Right ventricle myocardium superior (tissue), 1 donor: Measurements from ENCODE around the gene ZCCHC3. TPM values are rescaled to one million over a fixed set of nuclear protein-coding genes. Genes with fewer than 3 reads are reported as not detected.

ENCODE experiments used
- ATAC-seq: fragments of 200-7000 bp; cut with Tn5 transposase; one replicate; pipeline ENCODE4 v1.9.1; 2020; ENCODE audit warnings: mild to moderate bottlenecking; ENCODE audit not compliant: poor library complexity
- DNase-seq: peaks from one replicate; pipeline ENCODE4 v3.0.0-alpha.2; 2020
- intact Hi-C: fragments of 100-400 bp; cut with DNase I; formaldehyde crosslinking; loops from one replicate; pipeline ENCODE4 v1.11.2; 2022
- total RNA-seq: library from RNA; stranded (reverse); fragmentation: NEBNext Ultra II Directional; extraction: Animal tissue kit (Norgen Biotek cat#: 25700); gene quantifications from one replicate; pipeline ENCODE4 v1.2.1, GENCODE V29; 2021
- donor health status: DM: no; HTN: yes; CAD: no; lungs with severe emphysema.

The ZCCHC3 gene
- total RNA-seq, 1 donor from 2014 or later: 11.8 TPM

DNA sequence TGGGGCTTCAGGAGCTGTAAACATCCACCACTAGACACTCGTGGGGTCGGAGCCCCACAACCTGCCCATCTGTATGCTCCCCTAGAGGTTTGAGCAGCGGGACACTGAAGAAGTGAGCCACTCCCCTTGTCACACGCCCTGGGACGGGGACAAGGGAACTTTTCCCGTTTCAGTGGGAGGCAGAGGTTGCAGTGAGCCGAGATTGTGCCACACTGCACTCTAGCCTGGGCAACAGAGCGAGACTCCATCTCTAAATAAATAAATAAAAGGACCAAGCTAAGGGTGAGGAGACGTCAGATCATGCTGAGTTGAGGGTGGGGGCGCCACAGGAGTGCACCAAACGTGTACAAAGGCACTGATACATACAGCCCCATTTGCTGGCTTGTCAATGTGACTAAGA lies 8.4 kb downstream of the ZCCHC3 start:
- ATAC-seq (no peak), DNase-seq (no peak)
- intact Hi-C loops: no loop called here

DNA sequence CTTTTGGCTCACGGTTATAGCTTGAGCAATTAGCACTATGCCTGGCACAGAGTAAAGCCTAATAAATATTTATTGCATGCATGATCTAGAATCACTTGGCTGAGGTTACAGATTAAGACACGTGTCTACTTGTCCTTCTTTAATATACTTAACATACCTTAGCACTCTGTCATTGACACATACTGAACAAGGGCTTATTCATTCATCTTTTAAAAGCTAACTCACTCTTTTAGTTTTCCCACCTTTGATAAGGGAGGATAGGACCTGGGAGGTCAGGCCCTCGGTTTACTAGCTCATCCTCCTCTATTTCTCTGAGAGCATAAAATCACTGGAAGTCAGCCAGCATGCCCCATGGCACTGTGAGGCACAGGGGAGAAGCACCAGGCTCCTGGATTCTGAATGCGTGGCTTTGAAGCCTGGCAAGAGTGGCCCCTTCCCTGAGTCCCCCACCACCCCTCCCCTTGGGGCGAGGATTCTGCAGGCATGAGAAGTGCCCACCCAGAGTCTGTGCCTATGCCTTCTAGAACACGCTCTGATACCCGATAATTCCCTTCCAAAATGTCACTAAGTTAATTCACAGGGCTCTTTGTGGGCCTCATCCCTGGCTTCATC lies 11.2 kb downstream of the ZCCHC3 start:
- ATAC-seq (no peak), DNase-seq (no peak)
- intact Hi-C loops: no loop called here

DNA sequence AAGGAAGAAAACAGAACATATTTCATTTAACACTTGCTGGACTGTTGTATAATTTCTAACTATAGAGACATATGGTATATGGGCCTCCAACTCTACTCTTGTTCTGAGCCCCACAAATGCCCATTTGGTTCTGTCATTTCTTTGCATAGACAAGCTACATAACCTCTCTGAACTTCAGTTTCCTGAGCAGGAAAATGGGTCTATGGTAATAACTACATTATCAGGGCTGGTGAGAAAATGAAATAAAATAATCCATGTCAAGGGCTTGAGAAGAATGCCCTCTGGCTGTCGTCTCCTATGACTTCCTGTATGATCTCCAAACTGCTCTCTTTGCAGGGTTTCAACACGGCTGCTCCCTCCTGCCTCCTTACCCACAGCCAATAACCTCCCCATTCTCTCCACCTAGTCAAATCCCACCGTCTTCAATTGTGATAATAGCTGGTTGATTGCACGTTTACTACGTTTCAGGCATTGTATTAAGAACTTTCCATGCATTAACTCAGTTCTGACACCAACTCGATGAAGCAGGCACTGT lies 12.0 kb downstream of the ZCCHC3 start:
- ATAC-seq: peak; percentile 43
- intact Hi-C loops: no loop called here
- no peak for DNase-seq

DNA sequence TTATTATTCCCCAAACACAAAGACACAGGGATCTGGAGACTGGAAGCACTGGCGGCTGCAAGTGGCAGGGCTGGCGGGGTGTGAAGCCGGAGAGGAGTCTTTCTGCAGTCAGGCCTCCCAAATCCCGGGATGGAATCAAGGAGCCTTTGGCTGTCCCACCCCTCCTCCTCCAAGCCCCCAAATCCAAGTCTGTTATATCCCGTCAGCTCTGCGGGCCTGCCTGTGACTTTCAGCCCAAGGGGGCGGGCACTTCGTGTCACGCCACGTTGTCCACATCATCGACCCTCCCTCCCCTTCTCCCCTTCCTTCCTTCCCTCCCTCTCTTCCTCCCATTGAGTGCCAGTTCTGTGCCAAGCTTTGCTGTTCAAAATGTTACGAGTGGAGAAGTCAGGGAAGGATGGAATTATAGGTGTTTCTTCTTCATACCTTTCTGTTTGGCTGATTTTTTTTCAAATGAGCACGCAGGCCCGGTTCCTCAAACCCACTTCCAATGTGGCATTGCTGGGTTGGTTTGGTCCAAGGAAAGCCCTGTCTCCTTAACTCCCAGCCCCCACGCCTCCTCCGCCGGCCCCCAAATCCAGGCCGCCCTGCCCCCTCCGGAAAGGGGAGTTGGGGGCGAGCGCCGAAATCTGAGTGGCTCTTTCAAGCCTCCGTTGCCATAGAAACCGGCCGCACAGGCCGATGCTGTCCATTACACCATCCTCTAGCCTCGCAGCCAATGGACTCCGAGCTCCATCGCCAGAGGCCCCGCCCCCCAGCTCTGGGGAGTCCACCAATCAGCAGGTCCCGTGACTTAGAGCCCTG lies 12.7 kb downstream of the ZCCHC3 start:
- ATAC-seq (peak; percentile 100), DNase-seq (peak; percentile 99)
- intact Hi-C loops: no loop called here

DNA sequence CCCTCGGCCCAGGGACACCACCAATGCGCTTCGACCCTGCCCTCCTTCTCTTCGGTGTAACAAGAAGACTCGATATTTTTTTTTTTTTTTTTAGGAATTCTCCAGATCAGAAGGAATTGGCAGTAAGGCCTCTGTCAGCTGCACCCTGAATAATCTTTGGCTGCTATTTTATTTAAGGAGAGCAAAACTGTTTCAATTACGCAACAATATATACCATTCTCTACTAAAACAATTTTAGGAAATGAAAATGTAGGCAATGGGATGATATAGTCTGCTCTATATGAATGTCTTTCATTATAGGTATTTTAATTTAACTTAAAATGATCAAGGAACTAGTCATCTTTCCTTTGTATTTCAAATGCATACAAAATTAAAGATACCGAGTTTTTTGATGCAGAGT lies 13.3 kb downstream of the ZCCHC3 start:
- intact Hi-C loops: no loop called here

DNA sequence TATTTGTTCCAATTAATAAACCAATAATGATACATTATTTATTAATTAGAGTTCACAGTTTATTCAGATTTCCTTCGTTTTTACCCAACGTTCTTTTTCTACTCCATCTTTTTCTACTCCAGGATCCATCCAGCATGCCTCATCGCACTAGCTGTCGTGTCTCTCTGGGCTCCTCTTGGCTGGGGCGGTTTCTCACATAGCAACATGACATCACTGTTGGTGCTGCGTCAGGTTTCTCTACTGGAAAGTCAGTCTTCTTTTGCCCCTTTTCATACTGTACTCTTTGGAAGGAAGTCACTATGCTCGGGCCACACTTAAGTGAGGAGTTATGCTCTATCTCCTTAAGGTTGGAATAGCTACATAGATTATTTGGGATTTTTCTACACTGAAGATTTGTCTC lies 14.2 kb downstream of the ZCCHC3 start:
- intact Hi-C loops: no loop called here
- ATAC-seq (no peak), DNase-seq (no peak)

More for the DNA sequence above, 13.3 kb downstream of the ZCCHC3 start:
- no peak for ATAC-seq
- DNase-seq: no peak

DNA sequence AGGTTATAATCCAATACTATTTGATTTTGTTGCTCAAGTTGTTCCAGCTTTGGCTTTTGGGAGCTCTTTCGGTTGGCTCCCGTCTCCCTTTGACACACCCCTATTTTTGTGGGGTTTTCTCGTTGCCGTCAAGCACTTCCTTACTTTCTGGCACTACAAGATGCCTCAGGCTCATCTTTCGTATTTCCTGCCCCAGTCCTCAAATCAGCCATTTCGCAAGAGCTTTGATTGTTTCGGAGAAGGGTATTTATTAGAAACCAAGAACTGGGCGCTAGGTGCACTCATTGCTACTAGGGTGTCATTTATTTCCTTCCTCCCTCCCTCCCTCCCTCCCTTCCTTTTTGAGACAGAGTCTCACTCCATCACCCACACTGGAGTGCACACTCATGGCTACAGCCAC lies 14.7 kb downstream of the ZCCHC3 start:
- intact Hi-C loops: no loop called here
- no peak for ATAC-seq

DNA sequence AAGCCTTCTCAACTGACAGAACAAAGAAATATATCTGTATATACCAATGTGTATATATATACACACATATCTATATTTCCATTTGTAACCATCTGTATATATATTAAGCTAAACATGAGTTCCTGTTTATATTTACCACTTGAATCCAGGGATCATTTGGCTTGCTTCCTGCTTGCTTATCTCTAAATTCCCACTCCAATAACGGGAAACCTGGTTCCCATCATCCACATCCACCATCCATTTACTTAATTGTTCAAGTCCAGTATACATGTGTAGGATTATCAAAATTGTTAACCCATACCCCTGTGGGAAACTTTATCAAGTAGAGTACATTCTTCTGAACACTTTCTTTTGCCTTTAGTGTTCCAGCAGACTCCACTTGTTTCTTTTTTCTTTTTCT lies 15.5 kb downstream of the ZCCHC3 start:
- ATAC-seq (no peak), DNase-seq (no peak)
- intact Hi-C loops: no loop called here

More for the DNA sequence above, 14.7 kb downstream of the ZCCHC3 start:
- DNase-seq: no peak

DNA sequence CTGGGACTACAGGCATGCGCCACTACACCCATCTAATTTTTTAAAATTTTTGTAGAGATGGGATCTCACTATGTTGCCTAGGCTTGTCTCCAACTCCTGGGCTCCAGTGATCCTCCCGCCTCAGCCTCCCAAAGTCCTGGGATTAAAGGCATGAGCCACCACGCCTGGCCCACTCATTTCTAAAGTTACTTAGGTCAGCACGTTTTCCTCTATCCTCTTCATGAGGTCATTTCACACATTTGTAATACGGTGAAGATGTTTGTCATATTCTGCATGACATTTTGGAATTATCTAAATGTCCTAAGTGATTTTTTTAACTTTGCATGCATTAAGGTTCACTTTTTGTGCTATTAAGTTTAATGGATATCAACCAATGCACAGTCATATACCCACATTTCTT lies 16.0 kb downstream of the ZCCHC3 start:
- ATAC-seq (no peak), DNase-seq (no peak)
- intact Hi-C loops: no loop called here

DNA sequence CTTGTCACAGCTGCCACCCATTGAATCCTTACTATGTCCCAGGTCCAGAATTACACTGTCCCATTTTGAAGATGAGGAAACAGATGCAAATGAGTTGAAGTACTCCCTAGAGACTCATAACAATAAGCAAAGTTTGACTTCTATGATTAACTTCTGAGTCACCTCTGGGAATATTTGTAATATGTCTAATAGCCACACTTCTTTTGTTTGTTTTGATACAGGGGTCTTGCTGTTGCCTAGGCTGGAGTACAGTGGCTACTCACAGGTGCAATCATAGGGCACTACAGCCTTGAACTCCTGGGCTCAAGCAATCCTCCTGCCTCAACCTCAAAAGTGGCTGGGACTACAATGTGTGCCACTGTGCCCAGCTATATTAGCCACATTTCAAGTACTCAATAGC lies 16.6 kb downstream of the ZCCHC3 start:
- ATAC-seq: no peak
- intact Hi-C loops: no loop called here
- no peak for DNase-seq

DNA sequence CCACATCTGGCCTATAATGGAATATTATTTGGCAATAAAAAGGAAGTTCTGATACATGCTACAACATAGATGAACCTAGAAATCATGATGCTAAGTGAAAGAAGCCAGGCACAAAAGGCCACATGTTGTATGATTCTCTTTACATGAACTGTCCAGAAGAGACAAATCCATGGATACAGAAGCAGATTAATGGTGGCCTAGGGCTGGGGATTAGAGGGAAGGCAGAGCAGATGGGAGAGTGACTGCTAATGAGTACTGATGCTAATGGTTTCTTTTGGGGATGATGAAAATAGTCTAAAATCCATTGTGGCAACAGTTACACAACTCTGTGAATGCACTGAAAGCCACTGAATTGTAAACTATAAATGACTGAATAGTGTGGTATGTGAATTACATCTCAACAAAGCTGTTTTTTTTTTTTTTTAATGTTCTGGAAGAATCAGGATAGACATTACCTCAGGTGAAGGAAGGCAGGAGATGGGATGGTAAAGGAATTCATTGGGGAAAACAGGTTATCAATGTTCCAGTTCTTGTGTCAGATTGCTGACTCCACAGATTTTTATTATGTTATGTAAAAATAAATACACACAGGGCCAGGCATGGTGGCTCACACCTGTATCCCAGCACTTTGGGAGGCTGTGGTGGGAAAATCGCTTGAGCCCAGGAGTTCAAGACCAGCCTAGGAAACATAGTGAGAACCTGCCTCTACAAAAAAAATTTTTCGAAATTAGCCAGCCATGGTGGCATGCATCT lies 19.1 kb downstream of the ZCCHC3 start:
- DNase-seq: no peak
- no peak for ATAC-seq
- intact Hi-C loops: no loop called here

DNA sequence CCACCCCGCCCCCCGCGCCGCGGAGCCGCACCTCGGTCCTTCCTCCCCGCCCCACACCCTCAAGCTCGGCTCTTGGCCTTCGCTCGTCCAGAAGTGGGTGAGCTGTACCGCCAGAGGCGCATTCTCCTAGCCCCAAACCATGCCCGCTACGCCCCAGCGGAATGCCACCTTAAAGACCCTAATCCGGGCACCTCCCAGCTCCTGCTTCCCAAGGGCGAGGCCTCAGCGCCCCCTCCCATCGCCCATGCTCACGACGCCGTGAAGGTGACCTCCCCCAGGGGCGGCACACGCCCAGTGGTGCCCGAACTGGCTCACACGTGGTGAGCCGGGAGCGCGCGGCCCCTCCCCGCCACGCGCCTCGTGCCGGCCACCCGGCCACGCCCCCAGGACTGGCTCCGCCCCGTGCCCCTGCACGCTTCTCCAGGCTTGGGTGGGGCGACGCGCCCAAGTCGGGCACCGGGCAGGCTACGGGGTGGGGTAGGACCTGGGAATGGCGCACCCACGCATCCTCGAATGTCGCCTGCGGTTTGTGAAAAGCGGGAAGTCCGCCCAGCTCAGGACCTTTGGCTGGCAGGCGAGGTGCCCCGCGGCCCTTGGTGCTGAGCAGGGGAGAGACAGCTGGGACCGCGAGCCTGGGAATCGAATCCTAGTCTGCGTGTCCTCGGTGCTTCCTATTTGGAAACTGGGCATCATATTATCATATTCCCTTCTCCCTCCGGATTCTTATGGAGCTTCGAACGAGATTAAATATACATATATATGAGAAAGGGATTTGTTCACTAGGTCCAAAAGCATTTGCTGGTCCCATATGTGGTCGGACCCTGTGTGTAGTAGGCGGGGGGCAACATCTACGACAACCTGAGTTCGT lies 27.0 kb downstream of the ZCCHC3 start:
- DNase-seq: peak; percentile 95
- intact Hi-C loops: loop anchor here (2.0 to 10.0 kb wide), 2 partner anchors 28 to 50 kb away; partner anchors contain the start of gene ZCCHC3
- ATAC-seq: peak; percentile 81

DNA sequence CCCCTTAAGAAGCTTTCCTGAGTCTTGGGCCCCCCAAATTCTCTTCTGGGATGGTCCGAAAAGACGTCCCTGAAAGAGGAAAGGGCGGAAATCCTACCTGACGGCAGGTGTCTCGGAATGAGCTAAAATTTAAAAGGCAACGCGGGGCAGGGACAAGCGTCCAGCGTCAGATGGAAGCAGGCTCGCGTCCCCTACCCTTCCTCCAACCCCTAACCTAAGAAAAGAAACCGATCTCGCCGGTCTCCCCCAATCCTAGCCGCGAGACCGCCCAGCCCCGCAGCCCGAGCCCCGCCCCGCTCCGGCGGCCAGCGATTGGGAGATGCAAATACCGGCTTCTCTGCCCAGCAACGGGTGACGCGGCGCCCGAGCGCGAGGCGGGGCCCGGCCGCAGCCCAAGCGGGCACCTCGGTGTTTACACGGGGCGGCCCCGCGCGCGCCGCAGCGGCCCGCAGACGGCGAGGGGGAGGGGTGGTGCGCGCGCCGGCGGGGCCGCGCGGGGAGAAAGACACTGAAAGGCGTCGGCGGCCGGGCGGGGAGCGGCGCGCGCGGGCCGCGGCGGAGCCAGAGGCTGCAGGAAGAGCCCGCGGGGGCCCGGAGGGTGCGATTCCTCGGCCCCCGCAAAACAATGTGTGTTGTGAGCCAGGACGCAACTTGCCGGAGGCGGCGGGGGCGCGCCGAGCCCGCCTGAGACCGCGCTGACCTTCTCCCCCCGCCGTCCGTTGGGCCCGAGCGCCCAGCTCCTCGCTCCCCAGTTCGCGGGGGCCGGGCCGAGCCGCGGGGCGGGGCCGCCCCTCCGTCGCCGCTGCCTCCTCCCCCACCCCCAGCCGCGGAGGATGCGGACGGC lies 27.9 kb downstream of the ZCCHC3 start, which contains the start of gene SOX12:
SOX12 (plus strand) TSS at position 508 of the 844 bp plus-strand sequence. CDS start 373 bp downstream, outside the sequence.
- intact Hi-C loops: loop anchor here (2.0 to 10.0 kb wide), 2 partner anchors 28 to 50 kb away; partner anchors contain the start of gene ZCCHC3
- DNase-seq: peak; percentile 99
- ATAC-seq: peak; percentile 82

DNA sequence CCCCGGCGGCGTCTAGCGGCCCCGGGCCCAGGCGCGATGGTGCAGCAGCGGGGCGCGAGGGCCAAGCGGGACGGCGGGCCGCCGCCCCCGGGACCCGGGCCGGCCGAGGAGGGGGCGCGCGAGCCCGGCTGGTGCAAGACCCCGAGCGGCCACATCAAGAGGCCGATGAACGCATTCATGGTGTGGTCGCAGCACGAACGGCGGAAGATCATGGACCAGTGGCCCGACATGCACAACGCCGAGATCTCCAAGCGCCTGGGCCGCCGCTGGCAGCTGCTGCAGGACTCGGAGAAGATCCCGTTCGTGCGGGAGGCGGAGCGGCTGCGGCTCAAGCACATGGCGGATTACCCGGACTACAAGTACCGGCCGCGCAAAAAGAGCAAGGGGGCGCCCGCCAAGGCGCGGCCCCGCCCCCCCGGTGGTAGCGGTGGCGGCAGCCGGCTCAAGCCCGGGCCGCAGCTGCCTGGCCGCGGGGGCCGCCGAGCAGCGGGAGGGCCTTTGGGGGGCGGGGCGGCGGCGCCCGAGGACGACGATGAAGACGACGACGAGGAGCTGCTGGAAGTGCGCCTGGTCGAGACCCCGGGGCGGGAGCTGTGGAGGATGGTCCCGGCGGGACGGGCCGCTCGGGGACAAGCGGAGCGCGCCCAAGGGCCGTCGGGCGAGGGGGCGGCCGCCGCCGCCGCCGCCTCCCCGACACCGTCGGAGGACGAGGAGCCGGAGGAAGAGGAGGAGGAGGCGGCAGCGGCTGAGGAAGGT lies 28.7 kb downstream of the ZCCHC3 start:
- intact Hi-C loops: loop anchor here (2.0 to 10.0 kb wide), 2 partner anchors 29 to 51 kb away; partner anchors contain the start of gene ZCCHC3
- no peak for ATAC-seq
- DNase-seq: peak; percentile 83

DNA sequence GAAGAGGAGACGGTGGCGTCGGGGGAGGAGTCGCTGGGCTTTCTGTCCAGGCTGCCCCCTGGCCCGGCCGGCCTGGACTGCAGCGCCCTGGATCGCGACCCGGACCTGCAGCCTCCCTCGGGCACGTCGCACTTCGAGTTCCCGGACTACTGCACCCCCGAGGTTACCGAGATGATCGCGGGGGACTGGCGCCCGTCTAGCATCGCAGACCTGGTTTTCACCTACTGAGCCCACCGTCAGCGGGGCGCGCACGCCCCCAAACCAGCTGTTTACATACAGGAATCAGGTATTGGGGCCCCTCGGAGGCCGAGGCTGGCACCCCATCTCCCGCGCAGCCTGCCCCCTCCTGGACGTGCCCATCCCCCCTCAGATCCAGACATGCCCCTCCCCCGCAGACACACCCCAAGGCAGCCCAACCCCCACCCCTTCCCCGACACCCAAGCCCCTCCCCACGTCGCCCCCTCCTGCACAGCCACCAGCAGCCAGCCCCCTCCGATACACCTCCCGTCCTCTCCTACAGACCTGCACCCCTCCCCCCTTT lies 29.3 kb downstream of the ZCCHC3 start:
- intact Hi-C loops: loop anchor here (10.0 kb wide), 1 partner anchor 52 kb away; no protein-coding TSS in a partner anchor
- ATAC-seq (no peak), DNase-seq (no peak)
